Left lung (tissue), 10 donors: ENCODE data around the gene ATXN2L. TPM values are rescaled to one million over a fixed set of nuclear protein-coding genes. Genes with fewer than 3 reads are reported as not detected.

Experiments used
- ATAC-seq: fragments of 200-7000 bp; cut with Tn5 transposase; one replicate; pipeline ENCODE4 v1.9.1; 2020; ENCODE audit warnings: moderate library complexity
- DNase-seq, 4 donors: peaks; one replicate each; pipeline ENCODE4 v3.0.0-alpha.2; 2013 to 2020
- H3K27ac ChIP-seq, 2 donors: fragments of 200-600 bp; sonication (generic) in 1 of 2; one replicate each; pipeline versions ENCODE4 v1.5.0 to v1.8.0; 2020 to 2021
- H3K27me3 ChIP-seq, 2 donors: fragments of 200-600 bp; sonication (generic) in 1 of 2; one replicate each; pipeline versions ENCODE4 v1.5.0 to v1.8.0; 2020 to 2021
- H3K36me3 ChIP-seq, 2 donors: fragments of 200-600 bp; sonication (generic) in 1 of 2; one replicate each; pipeline versions ENCODE4 v1.5.0 to v1.8.0; 2020 to 2021
- H3K4me1 ChIP-seq, 2 donors: fragments of 200-600 bp; one replicate each; pipeline ENCODE4 v1.8.0; 2021
- H3K4me3 ChIP-seq, 2 donors: fragments of 200-600 bp; sonication (generic) in 1 of 2; one replicate each; pipeline versions ENCODE4 v1.5.0 to v1.8.0; 2020 to 2021; ENCODE audit warnings: mild to moderate bottlenecking in 1 of 2
- H3K9me3 ChIP-seq, 2 donors: fragments of 200-600 bp; sonication (generic) in 1 of 2; one replicate each; pipeline versions ENCODE4 v1.5.0 to v1.8.0; 2020 to 2021
- CTCF ChIP-seq, 2 donors: fragments of 200-600 bp; sonication (generic) in 1 of 2; IDR thresholded peaks; one replicate each; pipeline versions ENCODE4 v1.5.0 to v1.8.0; 2021; ENCODE audit warnings: antibody characterized with exemption in 2 of 2
- intact Hi-C, 2 donors: fragments of 100-400 bp; cut with DNase I; formaldehyde crosslinking; loops; one replicate each; pipeline versions ENCODE4 v1.11.2 to v1.14.2; 2022
- polyA plus RNA-seq, 6 donors: library from polyadenylated mRNA; unstranded; fragments of 120-200 nt; gene quantifications; one replicate each; pipeline ENCODE4 v1.2.1, GENCODE V29; 2013; ENCODE audit not compliant: insufficient read length in 6 of 6
- total RNA-seq, 2 donors: library from RNA; stranded (reverse); fragmentation: NEBNext Ultra II Directional; extraction: Animal tissue kit (Norgen Biotek cat#: 25700); gene quantifications; one replicate each; pipeline ENCODE4 v1.2.1, GENCODE V29; 2021
- donor health status: DM: no; HTN: yes; CAD: no.
- donor health status: DM: no; HTN: no; CAD: no.

Gene ATXN2L
- total and polyA plus RNA-seq, 8 donors, result 87.2 to 153 (median 106) TPM

GRCh38 chr16:28844226-28844885 is 21.6 kb downstream of the ATXN2L start:
- intact Hi-C loops, result no loop called here
- TF ChIP-seq CTCF (IDR thresholded peaks at IDR 0.05), result no peak
- no peak overlapping the region for H3K4me3 ChIP-seq

GRCh38 chr16:28845293-28845692 is 22.5 kb downstream of the ATXN2L start:
- intact Hi-C loops, result no loop called here
- peaks cover 0 to 44% of the 10 kb centered on the region in 2 donors for H3K36me3 ChIP-seq
- ATAC-seq, result peak; percentile 54
- DNase-seq, result no peak
- H3K27me3 ChIP-seq, result no peaks in the 10 kb centered on the region
- H3K27ac ChIP-seq, result peak overlapping the region in 1 of 2 donors; percentile 90
- peaks cover 7 to 23% of the 10 kb centered on the region in 2 donors for H3K4me1 ChIP-seq
- no peaks in the 10 kb centered on the region for H3K9me3 ChIP-seq
- H3K4me3 ChIP-seq, result peak overlapping the region; percentile 92 to 98
- TF ChIP-seq CTCF (IDR thresholded peaks at IDR 0.05), result no peak

More at GRCh38 chr16:28844226-28844885, 21.6 kb downstream of the ATXN2L start:
- no peak overlapping the region for H3K27ac ChIP-seq
- no peaks in the 10 kb centered on the region for H3K9me3 ChIP-seq
- H3K27me3 ChIP-seq, result no peaks in the 10 kb centered on the region
- H3K4me1 ChIP-seq, result peaks cover 7 to 23% of the 10 kb centered on the region in 2 donors
- peaks cover 0 to 51% of the 10 kb centered on the region in 2 donors for H3K36me3 ChIP-seq
- no peak for DNase-seq
- no peak for ATAC-seq

- Histone ChIP-seq H3K4me1 (peaks cover 7 to 23% of the 10 kb centered on the region in 2 donors), H3K9me3 (no peaks in the 10 kb centered on the region), H3K27me3 (no peaks in the 10 kb centered on the region), H3K27ac (peak overlapping the region; percentile 55 to 90), H3K4me3 (peak overlapping the region; percentile 92 to 98), H3K36me3 (peaks cover 0 to 43% of the 10 kb centered on the region in 2 donors)
- intact Hi-C loops, result no loop called here
- no peak for TF ChIP-seq CTCF (IDR thresholded peaks at IDR 0.05)
- DNase-seq, result no peak
- ATAC-seq, result no peak
These were observed 22.9 kb downstream of the ATXN2L start for GRCh38 chr16:28845761-28846079.

- intact Hi-C loops, result no loop called here
- TF ChIP-seq CTCF (IDR thresholded peaks at IDR 0.05), result peak; percentile 63 to 73
- peak within 1 kb of the TSS; percentile 86 to 90 for H3K27ac ChIP-seq
- H3K9me3 ChIP-seq, result no peaks in the 10 kb centered on the region
- H3K4me3 ChIP-seq, result peak within 1 kb of the TSS; percentile 92 to 98
- DNase-seq (peak; percentile 98 to 99 (median 98)), ATAC-seq (peak; percentile 96)
- H3K36me3 ChIP-seq, result peaks cover 0 to 37% of the 10 kb centered on the region in 2 donors
- no peaks in the 10 kb centered on the region for H3K27me3 ChIP-seq
- H3K4me1 ChIP-seq, result peaks cover 7 to 23% of the 10 kb centered on the region in 2 donors
These were observed 23.5 kb downstream of the ATXN2L start, which contains the start of gene TUFM for GRCh38 chr16:28846080-28846932. Gene TUFM, minus strand, starts transcription at chr16:28846348. Its CDS starts 79 bp downstream, at chr16:28846269.

- Histone ChIP-seq H3K27me3 (no peaks in the 10 kb centered on the region), H3K4me3 (peak overlapping the region; percentile 92 to 98), H3K36me3 (peaks cover 0 to 31% of the 10 kb centered on the region in 2 donors), H3K27ac (peak overlapping the region; percentile 86 to 90), H3K9me3 (no peaks in the 10 kb centered on the region), H3K4me1 (peaks cover 7 to 23% of the 10 kb centered on the region in 2 donors)
- intact Hi-C loops, result no loop called here
- no peak for TF ChIP-seq CTCF (IDR thresholded peaks at IDR 0.05)
- ATAC-seq (peak; percentile 6), DNase-seq (no peak)
These were observed 24.1 kb downstream of the ATXN2L start for GRCh38 chr16:28846933-28847273.
